Kidney (tissue), 14 donors: Measurements from ENCODE around the gene MYO9A. TPM values are rescaled to one million over a fixed set of nuclear protein-coding genes. Genes with fewer than 3 reads are reported as not detected.

Source experiments
- DNase-seq, 5 donors: peaks; one replicate each; pipeline ENCODE4 v3.0.0-alpha.2; 2013 to 2020
- FAIRE-seq: peaks from 2 replicates; lab custom pipeline; 2012; peaks lifted over from hg19 to GRCh38; lab: Jason Lieb, UNC
- H3K27ac ChIP-seq, 2 donors: one replicate each; pipeline ENCODE4 v1.7.0; 2013; ENCODE audit warnings: low read depth in 2 of 2, low read length in 2 of 2, inconsistent platforms in 1 of 2
- H3K27me3 ChIP-seq: one replicate; pipeline ENCODE4 v1.7.1; 2013; ENCODE audit warnings: low read length, inconsistent platforms; ENCODE audit not compliant: control insufficient read depth, insufficient read depth
- H3K36me3 ChIP-seq, 3 donors: one replicate each; pipeline versions ENCODE4 v1.7.0 to v1.7.1; 2013; ENCODE audit warnings: low read length in 3 of 3, control low read depth in 1 of 3, inconsistent platforms in 1 of 3; ENCODE audit not compliant: insufficient read depth in 3 of 3, control insufficient read depth in 2 of 3
- H3K4me1 ChIP-seq, 3 donors: one replicate each; pipeline versions ENCODE4 v1.7.0 to v1.7.1; 2013; ENCODE audit warnings: low read length in 3 of 3, inconsistent platforms in 1 of 3, low read depth in 1 of 3; ENCODE audit not compliant: control insufficient read depth in 2 of 3, insufficient read depth in 2 of 3
- H3K4me3 ChIP-seq, 3 donors: one replicate each; pipeline versions ENCODE4 v1.7.0 to v1.8.1; 2013; ENCODE audit warnings: low read length in 3 of 3, control low read depth in 1 of 3, inconsistent platforms in 1 of 3
- H3K9ac ChIP-seq, 3 donors: one replicate each; pipeline versions ENCODE4 v1.7.0 to v1.7.1; 2013; ENCODE audit warnings: low read length in 3 of 3, control low read depth in 1 of 3, inconsistent platforms in 1 of 3
- H3K9me3 ChIP-seq, 3 donors: one replicate each; pipeline versions ENCODE4 v1.7.0 to v1.7.1; 2013; ENCODE audit warnings: low read length in 3 of 3, control low read depth in 1 of 3, inconsistent platforms in 1 of 3; ENCODE audit not compliant: control insufficient read depth in 2 of 3, insufficient read depth in 1 of 3
- intact Hi-C: fragments of 100-400 bp; cut with DNase I; formaldehyde crosslinking; loops from one replicate; pipeline ENCODE4 v1.11.1; 2022
- polyA plus RNA-seq: library from polyadenylated mRNA; stranded (reverse); fragments of 350-450 nt; fragmentation: Illumina TruSeq; extraction: RNeasy Lipid Tissue Mini Kit (QIAGEN cat#74804); gene quantifications from one replicate; pipeline ENCODE4 v1.2.3, GENCODE V29; 2014; ENCODE audit warnings: low read depth, low replicate concordance; ENCODE audit not compliant: insufficient read depth
- total RNA-seq: library from RNA; stranded (reverse); fragmentation: NEBNext Ultra II Directional; extraction: Animal tissue kit (Norgen Biotek cat#: 25700); gene quantifications from one replicate; pipeline ENCODE4 v1.2.1, GENCODE V29; 2021
- TF ChIP-seq, protein P1 (sequence below): IDR thresholded peaks from 3 replicates; pipeline ENCODE4 v1.5.1; 2012; ENCODE audit warnings: mild to moderate bottlenecking, moderate library complexity, borderline replicate concordance; ENCODE audit not compliant: insufficient read depth; ENCODE audit errors: extremely low read depth
- donor health status: control.
- donor health status: control.
- donor health status: control.
- donor health status: control.
- donor health status: control.
- donor health status: DM: yes; HTN: yes; CAD: no.
- donor health status: Normal renal cell carcinoma (clear cell type).

MYO9A gene
- total and polyA plus RNA-seq, 2 donors from 2014 or later, result 5.5 to 132 TPM

DNA sequence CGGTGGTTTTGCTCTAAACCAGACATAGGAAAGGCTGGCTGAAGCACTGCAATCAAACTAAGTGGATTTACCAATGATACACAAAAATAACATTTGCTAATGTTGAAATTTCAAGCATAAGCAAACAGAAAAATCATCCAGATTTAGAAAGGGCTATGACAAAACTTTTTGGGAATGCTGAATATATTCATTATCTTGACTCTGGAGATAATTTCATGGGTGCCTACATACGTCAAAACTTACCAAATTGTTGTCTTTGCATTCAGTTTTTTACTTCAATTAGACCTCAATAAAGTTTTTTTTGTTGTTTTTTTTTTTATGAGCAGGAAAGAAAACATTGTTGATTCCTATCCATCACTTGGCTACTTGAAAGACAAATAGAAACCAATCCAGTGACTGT, 166.8 kb downstream of the MYO9A start:
- FAIRE-seq, result no peak
- TF ChIP-seq, protein P1, sequence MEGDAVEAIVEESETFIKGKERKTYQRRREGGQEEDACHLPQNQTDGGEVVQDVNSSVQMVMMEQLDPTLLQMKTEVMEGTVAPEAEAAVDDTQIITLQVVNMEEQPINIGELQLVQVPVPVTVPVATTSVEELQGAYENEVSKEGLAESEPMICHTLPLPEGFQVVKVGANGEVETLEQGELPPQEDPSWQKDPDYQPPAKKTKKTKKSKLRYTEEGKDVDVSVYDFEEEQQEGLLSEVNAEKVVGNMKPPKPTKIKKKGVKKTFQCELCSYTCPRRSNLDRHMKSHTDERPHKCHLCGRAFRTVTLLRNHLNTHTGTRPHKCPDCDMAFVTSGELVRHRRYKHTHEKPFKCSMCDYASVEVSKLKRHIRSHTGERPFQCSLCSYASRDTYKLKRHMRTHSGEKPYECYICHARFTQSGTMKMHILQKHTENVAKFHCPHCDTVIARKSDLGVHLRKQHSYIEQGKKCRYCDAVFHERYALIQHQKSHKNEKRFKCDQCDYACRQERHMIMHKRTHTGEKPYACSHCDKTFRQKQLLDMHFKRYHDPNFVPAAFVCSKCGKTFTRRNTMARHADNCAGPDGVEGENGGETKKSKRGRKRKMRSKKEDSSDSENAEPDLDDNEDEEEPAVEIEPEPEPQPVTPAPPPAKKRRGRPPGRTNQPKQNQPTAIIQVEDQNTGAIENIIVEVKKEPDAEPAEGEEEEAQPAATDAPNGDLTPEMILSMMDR, result no peak
- no peaks in the 10 kb centered on the region for H3K9me3 ChIP-seq
- H3K27ac ChIP-seq, result no peak overlapping the region
- H3K36me3 ChIP-seq, result no peaks in the 10 kb centered on the region
- no peak for DNase-seq
- no peak overlapping the region for H3K4me3 ChIP-seq
- intact Hi-C loops, result no loop called here
- no peaks in the 10 kb centered on the region for H3K27me3 ChIP-seq
- H3K4me1 ChIP-seq, result no peaks in the 10 kb centered on the region
- no peak overlapping the region for H3K9ac ChIP-seq

DNA sequence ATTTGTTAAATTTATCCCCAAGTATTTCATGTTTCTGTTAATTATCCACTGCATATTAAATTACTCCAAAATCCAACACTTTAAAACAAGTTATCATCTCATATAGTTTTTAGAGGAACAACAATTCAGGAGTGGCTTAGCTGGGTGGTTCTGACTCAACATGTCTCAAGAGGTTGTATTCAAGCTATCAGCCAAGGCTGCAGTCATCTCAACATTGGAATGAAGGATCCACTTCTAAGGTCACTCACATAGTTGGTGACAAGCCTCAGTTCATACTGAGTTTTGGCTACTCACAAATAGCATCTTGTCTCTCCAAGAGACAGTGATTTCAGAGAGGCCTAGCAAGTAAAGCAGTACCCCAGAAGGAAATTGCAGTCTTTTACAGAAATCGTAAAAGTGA, 172.9 kb downstream of the MYO9A start:
- TF ChIP-seq, protein P1, result no peak
- Histone ChIP-seq H3K4me1 (no peaks in the 10 kb centered on the region), H3K27ac (no peak overlapping the region), H3K4me3 (no peak overlapping the region), H3K27me3 (no peaks in the 10 kb centered on the region), H3K9ac (no peak overlapping the region), H3K9me3 (no peaks in the 10 kb centered on the region), H3K36me3 (no peaks in the 10 kb centered on the region)
- no peak for FAIRE-seq
- DNase-seq, result no peak
- intact Hi-C loops, result no loop called here

DNA sequence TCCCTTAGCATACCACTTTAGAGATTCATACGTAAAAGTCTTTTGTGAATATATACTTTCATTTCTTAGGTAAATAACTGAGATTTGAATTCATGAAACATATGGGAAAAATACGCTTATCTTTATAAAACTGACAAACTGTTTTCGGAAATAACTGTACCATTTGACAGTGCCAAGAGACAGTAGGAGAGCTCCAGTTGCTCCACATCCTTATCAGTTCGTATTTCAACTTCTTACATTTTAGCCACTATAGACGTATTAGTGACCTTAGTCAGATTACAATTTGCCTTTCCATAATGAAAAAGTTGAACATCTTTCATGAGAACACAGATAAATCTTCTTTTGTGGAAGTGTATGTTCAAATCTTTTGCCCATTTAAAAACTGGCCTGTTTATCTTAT, 174.1 kb downstream of the MYO9A start:
- DNase-seq (no peak), FAIRE-seq (no peak)
- Histone ChIP-seq H3K4me1 (no peaks in the 10 kb centered on the region), H3K36me3 (no peaks in the 10 kb centered on the region), H3K9me3 (no peaks in the 10 kb centered on the region), H3K27me3 (no peaks in the 10 kb centered on the region), H3K27ac (no peak overlapping the region), H3K4me3 (no peak overlapping the region), H3K9ac (no peak overlapping the region)
- TF ChIP-seq, protein P1, result no peak
- intact Hi-C loops, result no loop called here

DNA sequence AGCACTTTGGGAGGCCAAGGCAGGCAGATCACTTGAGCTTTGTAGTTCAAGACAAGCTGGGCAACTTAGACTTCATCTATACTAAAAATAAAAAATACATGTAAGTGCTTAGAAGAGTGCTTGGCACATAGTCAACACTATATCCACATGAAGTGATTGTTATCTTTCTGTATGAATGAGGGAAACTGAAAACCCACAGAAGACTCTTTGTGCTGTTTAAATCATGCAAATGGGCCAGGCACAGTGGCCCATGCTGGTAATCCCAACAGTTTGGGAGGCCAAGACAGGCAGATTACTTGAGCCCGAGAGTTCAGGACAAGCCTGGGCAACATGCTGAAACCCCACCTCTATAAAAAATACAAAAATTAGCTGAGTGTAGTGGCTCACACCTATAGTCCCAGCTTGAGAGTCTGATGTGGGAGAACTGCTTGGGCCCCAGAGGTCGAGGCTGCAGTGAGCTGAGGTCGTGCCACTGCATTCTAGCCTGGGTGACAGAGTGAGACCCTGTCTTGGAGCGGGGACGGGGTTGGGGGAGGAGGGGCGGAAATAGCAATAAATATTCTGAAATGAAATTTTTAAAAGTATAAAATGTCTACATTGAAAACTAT, 177.9 kb downstream of the MYO9A start:
- no peak for FAIRE-seq
- Histone ChIP-seq H3K4me3 (no peak overlapping the region), H3K27ac (no peak overlapping the region), H3K9ac (no peak overlapping the region), H3K36me3 (peaks cover 0 to 9% (median 1%) of the 10 kb centered on the region in 3 donors), H3K9me3 (no peaks in the 10 kb centered on the region), H3K27me3 (no peaks in the 10 kb centered on the region), H3K4me1 (no peaks in the 10 kb centered on the region)
- DNase-seq, result no peak
- intact Hi-C loops, result no loop called here
- TF ChIP-seq, protein P1, result no peak
